ENCODE measurements around the gene GPRIN3. TPM values are rescaled to one million over a fixed set of nuclear protein-coding genes. Genes with fewer than 3 reads are reported as not detected.

Gene GPRIN3
- total RNA-seq, 4 donors from 2014 or later, result 1.2 to 3.4 (median 1.7) TPM

- Histone ChIP-seq H3K4me1 (peaks cover 5% of the 10 kb centered on the region), H3K4me3 (no peak overlapping the region), H3K36me3 (no peaks in the 10 kb centered on the region), H3K27ac (no peak overlapping the region), H3K9me3 (no peaks in the 10 kb centered on the region), H3K27me3 (no peaks in the 10 kb centered on the region)
- TF ChIP-seq CTCF (IDR thresholded peaks at IDR 0.05) (no peak), EP300 (IDR thresholded peaks at IDR 0.05) (no peak), POLR2AphosphoS5 (IDR thresholded peaks at IDR 0.05) (no peak), POLR2A (IDR thresholded peaks at IDR 0.05) (no peak)
- no peak for DNase-seq (ENCODE audit: low spot score in 2 of 2)
- WGBS, result 90% methylated on average over 3 of the region's 3 CpGs
These were observed 12.1 kb downstream of the GPRIN3 start for GRCh38 chr4:89295415-89295927.

- H3K36me3 ChIP-seq, result no peaks in the 10 kb centered on the region
- DNase-seq (ENCODE audit: low spot score in 2 of 2), result no peak
- no peak for TF ChIP-seq CTCF (IDR thresholded peaks at IDR 0.05)
- peaks cover 5% of the 10 kb centered on the region for H3K4me1 ChIP-seq
- no peaks in the 10 kb centered on the region for H3K9me3 ChIP-seq
- no peak overlapping the region for H3K27ac ChIP-seq
- H3K27me3 ChIP-seq, result no peaks in the 10 kb centered on the region
- 58% methylated on average over 5 of the region's 5 CpGs for WGBS
- no peak overlapping the region for H3K4me3 ChIP-seq
These were observed 12.9 kb downstream of the GPRIN3 start for GRCh38 chr4:89294573-89295269.

- DNase-seq (ENCODE audit: low spot score in 2 of 2), result no peak
- Histone ChIP-seq H3K36me3 (no peaks in the 10 kb centered on the region), H3K4me1 (peaks cover 3% of the 10 kb centered on the region), H3K9me3 (no peaks in the 10 kb centered on the region), H3K27me3 (no peaks in the 10 kb centered on the region), H3K27ac (no peak overlapping the region), H3K4me3 (no peak overlapping the region)
- TF ChIP-seq EP300 (IDR thresholded peaks at IDR 0.05) (no peak), POLR2A (IDR thresholded peaks at IDR 0.05) (no peak), CTCF (IDR thresholded peaks at IDR 0.05) (no peak)
- WGBS, result 90% methylated on average over 4 of the region's 4 CpGs
These were observed 14.3 kb downstream of the GPRIN3 start for GRCh38 chr4:89293299-89293698.

GRCh38 chr4:89290727-89291516 lies 16.7 kb downstream of the GPRIN3 start:
- no peaks in the 10 kb centered on the region for H3K9me3 ChIP-seq
- H3K4me3 ChIP-seq, result no peak overlapping the region
- WGBS, result 69% methylated on average over 6 of the region's 6 CpGs
- no peak for DNase-seq (ENCODE audit: low spot score in 2 of 2)
- H3K27ac ChIP-seq, result no peak overlapping the region
- TF ChIP-seq CTCF (IDR thresholded peaks at IDR 0.05), result no peak
- no peak for TF ChIP-seq POLR2AphosphoS5 (IDR thresholded peaks at IDR 0.05)
- TF ChIP-seq POLR2A (IDR thresholded peaks at IDR 0.05), result no peak
- TF ChIP-seq EP300 (IDR thresholded peaks at IDR 0.05), result no peak
- no peaks in the 10 kb centered on the region for H3K4me1 ChIP-seq
- no peaks in the 10 kb centered on the region for H3K36me3 ChIP-seq
- H3K27me3 ChIP-seq, result no peaks in the 10 kb centered on the region

- Histone ChIP-seq H3K4me3 (no peak overlapping the region), H3K4me1 (peaks cover under 1% of the 10 kb centered on the region), H3K27me3 (no peaks in the 10 kb centered on the region), H3K9me3 (no peaks in the 10 kb centered on the region), H3K36me3 (no peaks in the 10 kb centered on the region), H3K27ac (no peak overlapping the region)
- no peak for TF ChIP-seq POLR2AphosphoS5 (IDR thresholded peaks at IDR 0.05)
- TF ChIP-seq CTCF (IDR thresholded peaks at IDR 0.05), result no peak
- TF ChIP-seq EP300 (IDR thresholded peaks at IDR 0.05), result no peak
- TF ChIP-seq POLR2A (IDR thresholded peaks at IDR 0.05), result no peak
- 87% methylated on average over 2 of the region's 2 CpGs for WGBS
- DNase-seq (ENCODE audit: low spot score in 2 of 2), result no peak
These were observed 18.3 kb downstream of the GPRIN3 start for GRCh38 chr4:89289312-89289711.
